ENCODE data around the gene PDE6D. TPM values are rescaled to one million over a fixed set of nuclear protein-coding genes. Genes with fewer than 3 reads are reported as not detected.

PDE6D gene
- polyA plus RNA-seq, 3 donors: 28.4 to 54.6 (median 50.5) TPM

Small RNAs within 50 kb of the gene (small RNA-seq; reads per million reads assigned to genes)
- gene AC073476.4 (ENCODE audit: insufficient read length, low read depth) (not detected), gene RF00015 (ENCODE audit: insufficient read length, low read depth) (not detected)

Other genes starting within 250 kb of the PDE6D start
- gene TEX44, start 188.4 kb downstream of the PDE6D start, polyA plus RNA-seq: not detected
- gene PTMA, start 72.8 kb downstream of the PDE6D start, polyA plus RNA-seq: 1,000 to 10,000 TPM; 1,062 to 1,127 (median 1,072) TPM
- gene COPS7B, start 5.2 kb upstream of the PDE6D start, polyA plus RNA-seq: 10 to 100 TPM in 2 of 3 donors, 1 to 10 TPM in 1; 9.5 to 38.8 (median 11.9) TPM
- not detected for gene NPPC, start 145.1 kb upstream of the PDE6D start, polyA plus RNA-seq
- 10 to 100 TPM in 1 of 3 donors, 1 to 10 TPM in 2; 6.0 to 21.7 (median 6.4) TPM for gene DIS3L2, start 180.4 kb upstream of the PDE6D start, polyA plus RNA-seq